Panc1 (cell line): ENCODE results near the gene IWS1. TPM values are rescaled to one million over a fixed set of nuclear protein-coding genes. Genes with fewer than 3 reads are reported as not detected.

ENCODE experiments used
- ATAC-seq: fragments of 200-7000 bp; cut with Tn5 transposase; 2 replicates; pipeline ENCODE4 v1.9.1; 2020; ENCODE audit warnings: mild to moderate bottlenecking, moderate library complexity
- BruUV-seq: library from RNA; stranded (reverse); fragments of 400-500 nt; replicated peaks from 2 replicates; lab custom pipeline; 2021; lab: Mats Ljungman, UMichigan
- CTCF ChIA-PET: fragments of 300-600 bp; sonication (Branson Sonifier 250); formaldehyde crosslinking; loops from one replicate; lab custom pipeline; 2022; ENCODE audit warnings: antibody characterized with exemption; lab: Charles Lee
- POLR2A ChIA-PET: fragments of 300-600 bp; sonication (Branson Sonifier 250); formaldehyde crosslinking; loops from one replicate; lab custom pipeline; 2022; ENCODE audit warnings: antibody characterized with exemption; lab: Charles Lee
- DNase-seq: peaks from one replicate; pipeline ENCODE4 v3.0.0-alpha.2; 2010; ENCODE audit warnings: low read depth, low spot score
- H3K27ac ChIP-seq: 2 replicates; pipeline ENCODE4 v1.5.1; 2011; ENCODE audit warnings: mild to moderate bottlenecking, low read length, inconsistent platforms
- H3K27me3 ChIP-seq: fragments of 200-500 bp; sonication (Bioruptor generic); 2 replicates; pipeline ENCODE4 v1.6.0; 2014; ENCODE audit warnings: low read length, inconsistent platforms; ENCODE audit not compliant: control insufficient read depth, insufficient read depth
- H3K36me3 ChIP-seq: fragments of 200-500 bp; sonication (Bioruptor generic); 2 replicates; pipeline ENCODE4 v1.5.1; 2014; ENCODE audit warnings: inconsistent platforms, mild to moderate bottlenecking, low read length, moderate library complexity; ENCODE audit not compliant: control insufficient read depth, insufficient read depth
- H3K4me1 ChIP-seq: 2 replicates; pipeline ENCODE4 v1.5.1; 2011; ENCODE audit warnings: inconsistent platforms, mild to moderate bottlenecking, low read length, moderate library complexity; ENCODE audit not compliant: control insufficient read depth, insufficient read depth
- H3K4me3 ChIP-seq, 2 experiments: 2 replicates each; pipeline ENCODE4 v1.5.1; 2011 to 2012; ENCODE audit warnings: low read depth in 2 of 2, low read length in 2 of 2, mild to moderate bottlenecking in 2 of 2, inconsistent platforms in 1 of 2, moderate library complexity in 1 of 2
- H3K9me3 ChIP-seq: fragments of 200-500 bp; sonication (Bioruptor generic); 2 replicates; pipeline ENCODE4 v1.5.1; 2014; ENCODE audit warnings: low read depth, mild to moderate bottlenecking, inconsistent platforms, low read length, moderate library complexity; ENCODE audit not compliant: control insufficient read depth, insufficient read depth
- CTCF ChIP-seq: fragments of 450-650 bp; IDR thresholded peaks from 2 replicates; pipeline ENCODE4 v1.5.1; 2017; ENCODE audit warnings: mild to moderate bottlenecking
- POLR2AphosphoS5 ChIP-seq: IDR thresholded peaks from 2 replicates; pipeline ENCODE4 v1.6.1; 2012; ENCODE audit warnings: mild to moderate bottlenecking, low read depth, low read length, moderate library complexity
- REST ChIP-seq, 2 experiments: IDR thresholded peaks; 2 replicates each; pipeline ENCODE4 v1.6.1; 2011 to 2012; ENCODE audit warnings: low read depth in 2 of 2, control low read depth in 1 of 2, low read length in 1 of 2, mild to moderate bottlenecking in 1 of 2, moderate library complexity in 1 of 2; ENCODE audit not compliant: insufficient read depth in 1 of 2
- SIN3A ChIP-seq: IDR thresholded peaks from 2 replicates; pipeline ENCODE4 v1.6.1; 2012; ENCODE audit warnings: low read depth, mild to moderate bottlenecking, low read length, moderate library complexity, borderline replicate concordance; ENCODE audit not compliant: insufficient read depth
- TCF7L2 ChIP-seq: IDR thresholded peaks from 2 replicates; pipeline ENCODE4 v1.6.1; 2011; ENCODE audit warnings: mild to moderate bottlenecking, low read depth, low read length, inconsistent platforms
- in situ Hi-C: cut with HindIII; loops from 2 replicates; pipeline ENCODE4 v1.10.0; 2016; ENCODE audit warnings: low sequenced_read_pairs, low pct_unique_long_range_greater_than_20kb
- intact Hi-C: fragments of 100-400 bp; cut with micrococcal nuclease; formaldehyde crosslinking; loops from one replicate; pipeline ENCODE4 v1.10.0; 2022; ENCODE audit not compliant: unreplicated experiment
- total RNA-seq: library from RNA; stranded (reverse); gene quantifications from one replicate; pipeline ENCODE4 v1.2.1, GENCODE V29; 2021; ENCODE audit not compliant: unreplicated experiment

IWS1 gene
- total RNA-seq, 1 experiment from 2014 or later = 48.6 TPM

- in situ Hi-C loops = no loop called here
- intact Hi-C loops = no loop called here
- Histone ChIP-seq H3K9me3 (no peaks in the 10 kb centered on the region), H3K27me3 (peaks cover 4% of the 10 kb centered on the region; the same call in 1 of the 2 replicates), H3K27ac (no peak overlapping the region), H3K36me3 (no peaks in the 10 kb centered on the region), H3K4me3 (no peak overlapping the region), H3K4me1 (no peaks in the 10 kb centered on the region)
- ChIA-PET POLR2A (no interaction called here), CTCF (no interaction called here)
- no TSS peak for BruUV-seq
- ATAC-seq = no peak
- no peak for DNase-seq
- no peak for TF ChIP-seq POLR2AphosphoS5
- TF ChIP-seq REST (IDR thresholded peaks at IDR 0.05; ENCODE audit: insufficient read depth in 1 of 2, low read depth in 2 of 2, low read length in 1 of 2) = no peak
Observed at GRCh38 chr2:127561371-127561770, 35.1 kb upstream of the IWS1 start.

- ChIA-PET POLR2A (no interaction called here), CTCF (no interaction called here)
- Histone ChIP-seq H3K9me3 (no peaks in the 10 kb centered on the region), H3K36me3 (no peaks in the 10 kb centered on the region), H3K27ac (no peak overlapping the region), H3K4me3 (no peak overlapping the region), H3K4me1 (no peaks in the 10 kb centered on the region), H3K27me3 (peaks cover 4% of the 10 kb centered on the region; the same call in 1 of the 2 replicates)
- TF ChIP-seq REST (IDR thresholded peaks at IDR 0.05; ENCODE audit: insufficient read depth in 1 of 2, low read depth in 2 of 2, low read length in 1 of 2) (no peak), TCF7L2 (no peak), CTCF (no peak), POLR2AphosphoS5 (no peak), SIN3A (no peak)
- DNase-seq (no peak), ATAC-seq (no peak)
- in situ Hi-C loops (no loop called here), intact Hi-C loops (no loop called here)
- BruUV-seq = no TSS peak
Observed at GRCh38 chr2:127560931-127561280, 34.6 kb upstream of the IWS1 start.
